GM12801 (cell line): ENCODE measurements around the gene PHC1.
A peak's percentile ranks its signal among the peaks of the same experiment; 100 is the strongest.

Experiments
- CTCF ChIP-seq: IDR thresholded peaks from one replicate; pipeline ENCODE4 v1.5.1; 2011; ENCODE audit warnings: control low read depth; ENCODE audit not compliant: insufficient read length; ENCODE audit errors: extremely low read depth

Gene PHC1

DNA sequence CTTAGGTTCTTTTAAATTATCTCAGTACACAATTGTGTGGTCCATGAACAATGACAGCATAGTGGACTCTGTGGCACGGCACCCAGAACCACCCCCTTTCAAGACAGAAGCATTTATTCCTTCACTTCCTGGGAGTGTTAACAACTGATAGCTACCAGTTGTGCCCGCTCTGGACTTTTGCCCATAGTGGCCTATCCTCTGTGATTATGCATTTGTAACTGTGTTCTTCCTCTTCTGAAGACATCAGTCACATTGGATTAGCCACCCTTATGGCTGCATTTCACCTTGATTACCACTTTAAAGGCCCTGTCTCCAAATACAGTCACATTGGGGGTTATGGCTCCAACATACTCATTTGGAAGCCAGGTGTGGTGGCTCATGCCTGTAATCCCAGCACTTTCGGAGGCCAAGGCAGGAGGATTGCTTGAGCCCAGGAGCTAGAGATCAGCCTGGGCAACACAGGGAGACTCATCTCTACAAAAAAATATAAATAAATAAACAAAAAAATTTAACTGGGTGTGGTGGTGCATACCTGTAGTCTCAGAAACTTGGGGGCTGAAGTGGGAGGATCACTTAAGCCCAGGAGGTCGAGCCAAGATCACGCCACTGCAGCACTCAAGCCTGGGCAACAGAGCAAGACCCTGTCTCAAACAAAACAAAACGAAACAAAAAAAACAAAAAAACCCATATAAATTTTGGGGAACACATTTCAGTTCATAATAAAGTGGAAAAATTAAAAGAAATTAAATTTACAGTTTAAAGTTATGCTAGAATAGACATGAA is 27.6 kb upstream of the PHC1 start:
- TF ChIP-seq CTCF = no peak

DNA sequence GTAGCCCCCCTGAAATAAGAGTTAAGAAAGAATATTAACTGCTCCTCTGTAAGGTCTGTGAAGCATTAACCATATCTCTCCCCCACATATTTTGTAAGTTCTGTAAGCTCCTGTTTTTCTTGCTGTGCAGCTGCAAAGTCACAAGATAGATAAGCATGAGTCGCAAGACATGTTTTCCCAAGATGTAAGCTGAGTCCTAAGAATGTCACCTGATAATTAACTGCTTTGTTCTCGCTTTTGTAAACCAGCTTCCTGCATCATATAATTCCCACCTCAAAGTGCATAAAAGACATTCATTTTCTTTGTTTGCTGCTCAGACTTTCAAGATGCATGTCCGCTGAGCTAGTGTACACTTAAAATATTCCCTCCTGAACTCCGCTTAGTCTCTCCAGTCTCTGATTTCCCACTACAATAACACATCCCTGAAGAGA is 27.0 kb upstream of the PHC1 start:
- no peak for TF ChIP-seq CTCF

- peak; percentile 26 for TF ChIP-seq CTCF
Measured at GRCh38 chr12:8890313-8891085, 23.8 kb upstream of the PHC1 start.

DNA sequence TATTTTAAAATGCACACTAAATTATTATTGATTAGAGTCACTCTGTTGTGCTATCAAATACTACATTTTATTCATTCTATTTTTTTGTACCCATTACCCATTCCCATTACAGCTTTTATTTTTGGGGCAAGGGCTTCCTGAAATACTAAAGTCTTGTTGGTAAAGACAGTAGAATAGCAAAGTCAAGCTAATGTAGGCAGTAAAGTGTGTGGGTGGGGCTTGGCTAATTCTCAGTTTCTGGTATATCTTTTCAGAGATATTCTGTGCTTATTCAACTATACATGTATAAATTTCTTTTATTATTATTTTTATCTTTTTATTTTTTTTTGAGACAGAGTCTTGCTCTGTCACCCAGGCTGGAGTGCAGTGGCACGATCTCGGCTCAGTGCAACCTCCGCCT is 22.3 kb upstream of the PHC1 start:
- TF ChIP-seq CTCF = no peak

DNA sequence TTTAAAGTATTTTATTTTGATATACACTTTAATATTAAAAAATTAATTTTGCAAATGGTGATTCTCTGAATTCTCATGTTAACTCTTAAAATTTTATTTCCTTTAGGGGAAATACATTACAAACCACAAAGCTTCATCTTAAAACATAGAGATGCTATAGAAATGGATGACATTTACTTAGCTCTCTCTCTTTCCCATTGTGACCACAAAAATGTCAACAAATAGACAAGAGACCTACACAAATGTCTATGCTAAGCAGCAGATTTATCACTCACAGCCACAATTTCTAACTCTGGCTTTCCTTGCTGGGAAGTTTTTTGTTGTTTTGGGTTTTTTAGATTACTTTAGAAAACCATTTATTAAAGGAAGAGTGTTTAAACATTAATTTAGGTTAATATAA is 19.9 kb upstream of the PHC1 start:
- no peak for TF ChIP-seq CTCF

GRCh38 chr12:8894986-8895385 is 19.3 kb upstream of the PHC1 start:
- TF ChIP-seq CTCF = no peak

- no peak for TF ChIP-seq CTCF
Measured at GRCh38 chr12:8897081-8897480, 17.2 kb upstream of the PHC1 start.
